Loucy (cell line): ENCODE results near the gene NOTCH3.

ENCODE experiments used
- H2AFZ ChIP-seq: fragments of 200-600 bp; sonication (generic); 2 replicates; pipeline ENCODE4 v1.6.0; 2016; ENCODE audit warnings: antibody characterized with exemption, mild to moderate bottlenecking, low read length, moderate library complexity
- H3F3A ChIP-seq: fragments of 200-600 bp; 2 replicates; pipeline ENCODE4 v1.6.0; 2016; ENCODE audit warnings: antibody characterized with exemption, low read depth, mild to moderate bottlenecking
- H3K27me3 ChIP-seq: fragments of 200-600 bp; sonication (generic); 2 replicates; pipeline ENCODE4 v1.6.1; 2014; ENCODE audit warnings: low read length, mild to moderate bottlenecking; ENCODE audit not compliant: insufficient read depth, poor library complexity, severe bottlenecking
- H3K36me3 ChIP-seq: fragments of 200-600 bp; sonication (generic); 2 replicates; pipeline ENCODE4 v1.6.1; 2016; ENCODE audit warnings: low read length; ENCODE audit not compliant: insufficient read depth
- H3K4me1 ChIP-seq: fragments of 200-600 bp; sonication (generic); 2 replicates; pipeline ENCODE4 v1.5.1; 2014; ENCODE audit warnings: low read length, mild to moderate bottlenecking; ENCODE audit not compliant: insufficient read depth, poor library complexity, severe bottlenecking
- H3K4me2 ChIP-seq: fragments of 200-600 bp; sonication (generic); 2 replicates; pipeline ENCODE4 v1.6.0; 2014; ENCODE audit warnings: antibody characterized with exemption, low read length, low read depth, mild to moderate bottlenecking; ENCODE audit not compliant: poor library complexity, severe bottlenecking
- H3K4me3 ChIP-seq: fragments of 200-600 bp; sonication (generic); 2 replicates; pipeline ENCODE4 v1.5.1; 2014; ENCODE audit warnings: low read length, mild to moderate bottlenecking, mixed read lengths; ENCODE audit not compliant: poor library complexity, severe bottlenecking
- H3K79me2 ChIP-seq: fragments of 200-600 bp; sonication (generic); 2 replicates; pipeline ENCODE4 v1.6.1; 2014; ENCODE audit warnings: low read length; ENCODE audit not compliant: insufficient read depth
- H3K9ac ChIP-seq: fragments of 200-600 bp; sonication (generic); 2 replicates; pipeline ENCODE4 v1.6.0; 2014; ENCODE audit warnings: mild to moderate bottlenecking, low read depth, low read length, moderate library complexity; ENCODE audit not compliant: poor library complexity, severe bottlenecking
- H3K9me2 ChIP-seq: fragments of 200-600 bp; sonication (generic); replicated peaks from 2 replicates; pipeline ENCODE4 v1.6.1; 2016; ENCODE audit warnings: low read depth, low read length, mixed read lengths
- H3K9me3 ChIP-seq: fragments of 200-600 bp; sonication (generic); 2 replicates; pipeline ENCODE4 v1.6.1; 2014; ENCODE audit warnings: mild to moderate bottlenecking, antibody characterized with exemption, low read length, low read depth; ENCODE audit not compliant: insufficient read depth
- H4K20me1 ChIP-seq: fragments of 200-600 bp; sonication (generic); 2 replicates; pipeline ENCODE4 v1.6.0; 2014; ENCODE audit warnings: antibody characterized with exemption, low read length, mild to moderate bottlenecking; ENCODE audit not compliant: insufficient read depth, poor library complexity, severe bottlenecking
- EZH2phosphoT487 ChIP-seq: fragments of 200-600 bp; IDR thresholded peaks from 2 replicates; pipeline ENCODE4 v1.6.1; 2018; ENCODE audit warnings: antibody characterized with exemption, mild to moderate bottlenecking, moderate library complexity, borderline replicate concordance
- TF ChIP-seq, protein P1 (sequence below): fragments of 200-600 bp; sonication (generic); conservative IDR thresholded peaks from 2 replicates; pipeline ENCODE4 v1.5.1; 2014; ENCODE audit warnings: mild to moderate bottlenecking, antibody characterized with exemption, low read length

Gene NOTCH3

DNA sequence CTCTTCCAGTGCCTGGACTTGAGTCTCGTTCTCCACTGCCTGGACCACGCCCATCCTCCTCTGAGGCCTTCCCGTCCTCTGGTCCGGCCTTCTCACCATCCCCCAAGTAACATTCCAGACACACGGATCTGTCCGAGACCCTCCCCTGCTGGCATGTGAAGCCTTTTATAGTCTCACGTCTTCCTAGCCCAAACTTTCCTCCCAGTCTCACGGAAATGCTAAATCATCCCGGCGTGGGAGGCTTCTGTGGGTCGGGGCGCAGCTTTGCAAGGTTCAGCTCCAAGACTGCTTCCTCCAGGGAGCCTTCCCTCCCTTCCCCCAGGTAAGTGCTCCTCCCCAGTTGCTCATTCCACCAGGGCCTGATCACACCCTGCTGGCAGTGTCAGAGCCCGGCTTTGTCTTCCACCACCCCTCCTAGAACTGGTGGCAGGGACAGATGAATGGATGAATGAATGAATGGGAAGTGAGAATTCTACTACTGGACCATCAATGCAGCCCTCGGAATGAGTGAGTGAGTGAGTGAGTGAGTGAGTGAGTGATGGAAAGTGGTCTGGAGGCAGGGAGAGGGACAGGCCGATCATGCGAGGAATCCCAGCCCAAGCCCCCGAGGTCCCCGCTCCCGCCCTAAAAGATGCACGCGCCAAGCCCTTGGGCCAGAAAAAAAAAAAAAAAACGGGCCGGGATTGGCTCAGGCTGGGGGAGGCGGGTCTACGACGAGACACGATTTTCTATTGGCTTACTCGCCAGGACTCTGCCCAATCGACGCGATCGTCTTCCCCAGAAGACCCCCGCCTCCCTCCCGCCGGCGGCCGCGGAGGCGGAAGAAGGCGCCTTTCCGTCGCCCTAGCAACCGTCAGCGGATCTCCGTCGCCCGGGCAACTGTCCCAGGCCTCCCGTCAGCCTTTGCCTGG lies 22.2 kb upstream of the NOTCH3 start:
- Histone ChIP-seq H3K36me3 (no peaks in the 10 kb centered on the region), H4K20me1 (no peaks in the 10 kb centered on the region), H3K4me2 (peak overlapping the region; percentile 72), H3K9ac (no peak overlapping the region), H3K27me3 (no peaks in the 10 kb centered on the region), H3K9me3 (no peaks in the 10 kb centered on the region), H3F3A (no peaks in the 10 kb centered on the region), H3K4me3 (peak overlapping the region; percentile 70), H3K79me2 (no peaks in the 10 kb centered on the region), H2AFZ (peak overlapping the region; percentile 83), H3K9me2 (no peaks in the 10 kb centered on the region), H3K4me1 (peaks cover 10% of the 10 kb centered on the region)
- no peak for TF ChIP-seq EZH2phosphoT487
- TF ChIP-seq, protein P1, sequence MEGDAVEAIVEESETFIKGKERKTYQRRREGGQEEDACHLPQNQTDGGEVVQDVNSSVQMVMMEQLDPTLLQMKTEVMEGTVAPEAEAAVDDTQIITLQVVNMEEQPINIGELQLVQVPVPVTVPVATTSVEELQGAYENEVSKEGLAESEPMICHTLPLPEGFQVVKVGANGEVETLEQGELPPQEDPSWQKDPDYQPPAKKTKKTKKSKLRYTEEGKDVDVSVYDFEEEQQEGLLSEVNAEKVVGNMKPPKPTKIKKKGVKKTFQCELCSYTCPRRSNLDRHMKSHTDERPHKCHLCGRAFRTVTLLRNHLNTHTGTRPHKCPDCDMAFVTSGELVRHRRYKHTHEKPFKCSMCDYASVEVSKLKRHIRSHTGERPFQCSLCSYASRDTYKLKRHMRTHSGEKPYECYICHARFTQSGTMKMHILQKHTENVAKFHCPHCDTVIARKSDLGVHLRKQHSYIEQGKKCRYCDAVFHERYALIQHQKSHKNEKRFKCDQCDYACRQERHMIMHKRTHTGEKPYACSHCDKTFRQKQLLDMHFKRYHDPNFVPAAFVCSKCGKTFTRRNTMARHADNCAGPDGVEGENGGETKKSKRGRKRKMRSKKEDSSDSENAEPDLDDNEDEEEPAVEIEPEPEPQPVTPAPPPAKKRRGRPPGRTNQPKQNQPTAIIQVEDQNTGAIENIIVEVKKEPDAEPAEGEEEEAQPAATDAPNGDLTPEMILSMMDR = no peak

GRCh38 chr19:15220833-15221232 lies 20.0 kb upstream of the NOTCH3 start:
- Histone ChIP-seq H3K9ac (no peak overlapping the region), H3K4me2 (no peak overlapping the region), H3K4me1 (peaks cover 10% of the 10 kb centered on the region), H3K79me2 (no peaks in the 10 kb centered on the region), H3K9me2 (no peaks in the 10 kb centered on the region), H3K4me3 (no peak overlapping the region), H4K20me1 (no peaks in the 10 kb centered on the region), H3K9me3 (no peaks in the 10 kb centered on the region), H3K27me3 (no peaks in the 10 kb centered on the region), H3K36me3 (no peaks in the 10 kb centered on the region), H2AFZ (no peak overlapping the region), H3F3A (no peaks in the 10 kb centered on the region)
- TF ChIP-seq EZH2phosphoT487 = no peak
- TF ChIP-seq, protein P1 = no peak

- Histone ChIP-seq H2AFZ (no peak overlapping the region), H3K27me3 (no peaks in the 10 kb centered on the region), H3K9ac (no peak overlapping the region), H3K79me2 (no peaks in the 10 kb centered on the region), H3F3A (no peaks in the 10 kb centered on the region), H3K4me1 (peaks cover 7% of the 10 kb centered on the region), H3K4me3 (no peak overlapping the region), H3K9me2 (no peaks in the 10 kb centered on the region), H3K36me3 (no peaks in the 10 kb centered on the region), H3K4me2 (no peak overlapping the region), H4K20me1 (no peaks in the 10 kb centered on the region), H3K9me3 (no peaks in the 10 kb centered on the region)
- TF ChIP-seq EZH2phosphoT487 = no peak
- TF ChIP-seq, protein P1 = no peak
Observed at GRCh38 chr19:15218501-15218900, 17.7 kb upstream of the NOTCH3 start.
